ENCODE data around the gene CD7. TPM values are rescaled to one million over a fixed set of nuclear protein-coding genes. Genes with fewer than 3 reads are reported as not detected.

Gene CD7
- total and polyA plus RNA-seq, 8 donors = 0.28 to 1.3 (median 0.98) TPM

- H3K4me3 ChIP-seq = no peak overlapping the region
- no peaks in the 10 kb centered on the region for H3K9me3 ChIP-seq
- peaks cover 0 to 3% (median 0%) of the 10 kb centered on the region in 3 donors for H3K4me1 ChIP-seq
- H3K27ac ChIP-seq = no peak overlapping the region
- no peaks in the 10 kb centered on the region for H3K36me3 ChIP-seq
- ATAC-seq (no peak), DNase-seq (peak in 1 of 6 donors; percentile 66), FAIRE-seq (no peak)
- intact Hi-C loops (cut with DNase I) = loop anchor here (2.0 to 10.0 kb wide), 4 partner anchors 83 to 115 kb away; no protein-coding TSS in a partner anchor
- H3K27me3 ChIP-seq = no peaks in the 10 kb centered on the region
- TF ChIP-seq, protein P1, sequence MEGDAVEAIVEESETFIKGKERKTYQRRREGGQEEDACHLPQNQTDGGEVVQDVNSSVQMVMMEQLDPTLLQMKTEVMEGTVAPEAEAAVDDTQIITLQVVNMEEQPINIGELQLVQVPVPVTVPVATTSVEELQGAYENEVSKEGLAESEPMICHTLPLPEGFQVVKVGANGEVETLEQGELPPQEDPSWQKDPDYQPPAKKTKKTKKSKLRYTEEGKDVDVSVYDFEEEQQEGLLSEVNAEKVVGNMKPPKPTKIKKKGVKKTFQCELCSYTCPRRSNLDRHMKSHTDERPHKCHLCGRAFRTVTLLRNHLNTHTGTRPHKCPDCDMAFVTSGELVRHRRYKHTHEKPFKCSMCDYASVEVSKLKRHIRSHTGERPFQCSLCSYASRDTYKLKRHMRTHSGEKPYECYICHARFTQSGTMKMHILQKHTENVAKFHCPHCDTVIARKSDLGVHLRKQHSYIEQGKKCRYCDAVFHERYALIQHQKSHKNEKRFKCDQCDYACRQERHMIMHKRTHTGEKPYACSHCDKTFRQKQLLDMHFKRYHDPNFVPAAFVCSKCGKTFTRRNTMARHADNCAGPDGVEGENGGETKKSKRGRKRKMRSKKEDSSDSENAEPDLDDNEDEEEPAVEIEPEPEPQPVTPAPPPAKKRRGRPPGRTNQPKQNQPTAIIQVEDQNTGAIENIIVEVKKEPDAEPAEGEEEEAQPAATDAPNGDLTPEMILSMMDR (IDR thresholded peaks at IDR 0.05) = no peak
- WGBS, 2 donors = 60 to 77% methylated on average over 26 of the region's 26 CpGs
Observed at GRCh38 chr17:82320140-82320840, 2.9 kb upstream of the CD7 start.

DNA sequence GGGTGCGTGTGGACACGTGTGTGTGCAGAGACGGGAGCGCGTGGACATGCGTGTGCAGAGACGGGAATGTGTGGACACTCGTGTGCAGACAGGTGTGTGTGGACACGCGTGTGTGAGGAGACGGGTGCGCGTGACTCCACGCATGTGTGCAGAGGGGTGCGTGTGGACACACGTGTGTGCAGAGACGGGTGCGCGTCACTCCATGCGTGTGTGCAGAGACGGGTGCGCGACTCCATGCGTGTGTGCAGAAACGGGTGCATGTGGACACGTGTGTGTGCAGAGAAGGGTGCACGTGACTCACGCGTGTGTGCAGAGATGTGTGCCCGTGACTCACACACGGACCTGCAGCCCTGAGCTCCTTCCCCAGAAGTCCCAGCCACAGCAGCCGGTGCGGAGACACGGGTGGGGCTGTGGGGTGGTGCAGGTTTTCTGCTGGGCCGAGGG is 2.2 kb upstream of the CD7 start:
- Histone ChIP-seq H3K27me3 (no peaks in the 10 kb centered on the region), H3K9me3 (no peaks in the 10 kb centered on the region), H3K4me1 (peaks cover 0 to 3% (median 0%) of the 10 kb centered on the region in 3 donors), H3K27ac (no peak overlapping the region), H3K36me3 (no peaks in the 10 kb centered on the region), H3K4me3 (no peak overlapping the region)
- TF ChIP-seq, protein P1 (IDR thresholded peaks at IDR 0.05) = no peak
- intact Hi-C loops (cut with DNase I) = loop anchor here (2.0 to 10.0 kb wide), 4 partner anchors 82 to 115 kb away; no protein-coding TSS in a partner anchor
- no peak for FAIRE-seq
- 86 to 92% methylated on average over 35 of the region's 35 CpGs for WGBS, 2 donors
- peak in 1 of 6 donors; percentile 39 for DNase-seq
- ATAC-seq = no peak

DNA sequence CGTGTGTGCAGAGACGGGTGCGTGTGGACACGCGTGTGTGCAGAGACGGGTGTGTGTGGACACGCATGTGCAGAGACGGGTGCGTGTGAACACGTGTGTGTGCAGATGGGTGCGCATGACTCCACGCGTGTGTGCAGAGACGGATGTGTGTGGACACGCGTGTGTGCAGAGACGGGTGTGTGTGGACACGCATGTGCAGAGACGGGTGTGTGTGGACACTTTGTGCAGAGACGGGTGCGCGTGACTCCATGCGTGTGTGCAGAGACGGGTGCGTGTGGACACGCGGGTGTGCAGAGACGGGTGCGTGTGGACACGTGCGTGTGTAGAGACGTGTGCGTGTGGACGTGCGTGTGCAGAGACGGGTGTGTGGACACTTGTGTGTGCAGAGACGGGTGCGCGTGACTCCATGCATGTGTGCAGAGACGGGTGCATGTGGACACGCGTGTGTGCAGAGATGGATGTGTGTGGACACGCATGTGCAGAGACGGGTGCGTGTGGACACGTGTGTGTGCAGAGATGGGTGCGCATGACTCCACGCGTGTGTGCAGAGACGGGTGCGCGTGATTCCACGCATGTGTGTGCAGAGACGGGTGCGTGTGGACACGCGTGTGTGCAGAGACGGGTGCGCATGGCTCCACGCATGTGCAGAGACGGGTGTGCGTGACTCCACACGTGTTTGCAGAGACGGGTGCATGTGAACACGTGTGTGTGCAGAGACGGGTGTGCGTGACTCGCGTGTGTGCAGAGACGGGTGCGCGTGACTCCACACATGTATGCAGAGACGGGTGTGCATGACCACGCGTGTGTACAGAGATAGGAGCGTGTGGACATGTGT is 1.6 kb upstream of the CD7 start:
- no peak overlapping the region for H3K27ac ChIP-seq
- WGBS, 2 donors = 88 to 93% methylated on average over 76 of the region's 76 CpGs
- intact Hi-C loops (cut with DNase I) = no loop called here
- no peaks in the 10 kb centered on the region for H3K36me3 ChIP-seq
- peaks cover 0 to 3% (median 0%) of the 10 kb centered on the region in 3 donors for H3K4me1 ChIP-seq
- FAIRE-seq (no peak), ATAC-seq (no peak), DNase-seq (peak in 1 of 6 donors; percentile 44)
- no peaks in the 10 kb centered on the region for H3K9me3 ChIP-seq
- TF ChIP-seq, protein P1 (IDR thresholded peaks at IDR 0.05) = no peak
- H3K4me3 ChIP-seq = no peak overlapping the region
- no peaks in the 10 kb centered on the region for H3K27me3 ChIP-seq

DNA sequence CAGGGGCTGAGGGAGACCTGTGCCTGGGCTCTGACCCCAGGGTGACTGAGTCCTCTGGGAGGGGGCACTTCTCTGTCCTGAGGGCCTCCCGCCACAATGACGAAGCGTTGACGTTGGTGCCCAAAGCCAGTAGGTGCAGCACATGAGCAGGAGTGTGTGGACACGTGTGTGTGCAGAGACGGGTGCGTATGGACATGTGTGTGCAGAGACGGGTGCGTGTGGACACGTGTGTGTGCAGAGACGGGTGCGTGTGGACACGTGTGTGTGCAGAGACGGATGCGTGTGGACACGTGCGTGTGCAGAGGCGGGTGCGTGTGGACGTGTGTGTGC is 726 bp upstream of the CD7 start:
- H3K9me3 ChIP-seq = no peaks in the 10 kb centered on the region
- H3K4me1 ChIP-seq = peaks cover 0 to 3% (median 0%) of the 10 kb centered on the region in 3 donors
- H3K36me3 ChIP-seq = no peaks in the 10 kb centered on the region
- H3K27me3 ChIP-seq = no peaks in the 10 kb centered on the region
- H3K4me3 ChIP-seq = no peak overlapping the region
- H3K27ac ChIP-seq = no peak overlapping the region
- no peak for DNase-seq
- no peak for ATAC-seq
- intact Hi-C loops (cut with DNase I) = no loop called here
- no peak for FAIRE-seq
- TF ChIP-seq, protein P1 (IDR thresholded peaks at IDR 0.05) = no peak
- 93 to 98% methylated on average over 20 of the region's 20 CpGs for WGBS, 2 donors

All from pancreas (tissue), 10 donors.